Measurements from ENCODE around the gene TSPAN31. TPM values are rescaled to one million over a fixed set of nuclear protein-coding genes. Genes with fewer than 3 reads are reported as not detected.
A peak's percentile ranks its signal among the peaks of the same experiment; 100 is the strongest.

Gene TSPAN31
- total and polyA plus RNA-seq, 9 of the 15 experiments (the other 6 are each of a cell fraction or from before 2014, with no cell fraction given) = 11.3 to 26.4 (median 14.3) TPM

- TF ChIP-seq ATF3 (IDR thresholded peaks at IDR 0.05) = peak; percentile 91
- TF ChIP-seq ATF3 (CRISPR knock-in tag; conservative IDR thresholded peaks at IDR 0.05) = peak; percentile 95
- peak; percentile 21; the same call in 1 of the 2 replicates for TF ChIP-seq KLF6 (CRISPR knock-in tag; IDR thresholded peaks at IDR 0.05; ENCODE audit: borderline replicate concordance)
- TF ChIP-seq RREB1 (CRISPR knock-in tag; IDR thresholded peaks at IDR 0.05) = no peak
- TF ChIP-seq ARID2 (IDR thresholded peaks at IDR 0.05) = no peak
- TF ChIP-seq ZNF695 (CRISPR knock-in tag; IDR thresholded peaks at IDR 0.05) = no peak; the same call in 1 of the 2 replicates
- no peak for TF ChIP-seq BACH1 (tag; IDR thresholded peaks at IDR 0.05)
- TF ChIP-seq THRA (IDR thresholded peaks at IDR 0.05) = no peak
- TF ChIP-seq CHD1 (IDR thresholded peaks at IDR 0.05; ENCODE audit: low read length) = peak; percentile 33
- TF ChIP-seq HLTF (IDR thresholded peaks at IDR 0.05) = no peak; the same call in 1 of the 2 replicates
- TF ChIP-seq DMBX1 (CRISPR knock-in tag; IDR thresholded peaks at IDR 0.05; ENCODE audit: borderline replicate concordance) = no peak
- TF ChIP-seq ZNF174 (CRISPR knock-in tag; IDR thresholded peaks at IDR 0.05) = no peak
- TF ChIP-seq ZNF551 (CRISPR knock-in tag; IDR thresholded peaks at IDR 0.05) = no peak
- peak; percentile 99 for TF ChIP-seq POLR2G (IDR thresholded peaks at IDR 0.05; ENCODE audit: low read depth, low read length)
- TF ChIP-seq MYC (IDR thresholded peaks at IDR 0.05; ENCODE audit: low read depth, low read length) = peak; percentile 89
- peak; percentile 98 for TF ChIP-seq MYC (CRISPR knock-in tag; IDR thresholded peaks at IDR 0.05; ENCODE audit: borderline replicate concordance, low read depth)
- TF ChIP-seq PTTG1 (tag; IDR thresholded peaks at IDR 0.05; ENCODE audit: low read depth) = no peak
- peak; percentile 29; the same call in 1 of the 2 replicates for TF ChIP-seq NCOR1 (IDR thresholded peaks at IDR 0.05)
- TF ChIP-seq CBX3 (IDR thresholded peaks at IDR 0.05; ENCODE audit: borderline replicate concordance in 1 of 2, low read length in 2 of 2) = peak in 1 of 2 experiments; percentile 71; a peak in 1 of 3 replicates
These were observed 7.2 kb downstream of the TSPAN31 start, which contains the start of gene CDK4 (continued) for GRCh38 chr12:57751788-57752667.

Measured in K562 (cell line).